Activated CD4-positive, alpha-beta T cell treated with anti-CD3 and anti-CD28 coated beads, Interleukin-2, amount 10 ng/mL, durations not matched to agents 24 days and 14 days (primary cell): ENCODE results near the gene THYN1. TPM values are rescaled to one million over a fixed set of nuclear protein-coding genes. Genes with fewer than 3 reads are reported as not detected.
"Not testable (repeated sequence)": the region's sequence is repeated elsewhere in the genome, so short reads cannot be mapped to it uniquely, and the experiment has no call there.

Experiments
- DNase-seq: peaks from one replicate; pipeline ENCODE4 v3.0.0; 2022
- H3K27ac Mint-ChIP-seq: one replicate; pipeline ENCODE4 v1.8.0; 2022; ENCODE audit warnings: mild to moderate bottlenecking, mixed read lengths
- H3K27me3 Mint-ChIP-seq: one replicate; pipeline ENCODE4 v1.8.0; 2022; ENCODE audit warnings: mixed read lengths
- H3K36me3 Mint-ChIP-seq: one replicate; pipeline ENCODE4 v1.8.0; 2022; ENCODE audit warnings: low read depth, mild to moderate bottlenecking, mixed read lengths
- H3K4me1 Mint-ChIP-seq: one replicate; pipeline ENCODE4 v1.8.0; 2021; ENCODE audit warnings: mixed read lengths
- H3K4me3 Mint-ChIP-seq: one replicate; pipeline ENCODE4 v1.8.0; 2022; ENCODE audit warnings: mild to moderate bottlenecking, moderate library complexity, mixed read lengths
- H3K9me3 Mint-ChIP-seq: one replicate; pipeline ENCODE4 v1.8.0; 2021; ENCODE audit warnings: mixed read lengths
- intact Hi-C: fragments of 100-400 bp; cut with micrococcal nuclease; formaldehyde crosslinking; loops from one replicate; pipeline ENCODE4 v1.15.1; 2023
- total RNA-seq: library from RNA; stranded (reverse); gene quantifications from 2 replicates; pipeline ENCODE4 v1.2.3, GENCODE V29; 2022

The THYN1 gene
- total RNA-seq: 61.6 and 69.1 TPM in 2 replicates

- Mint-ChIP-seq H3K4me3 (peak within 1 kb of the TSS; percentile 94), H3K9me3 (no peaks in the 10 kb centered on the region), H3K36me3 (peaks cover 14% of the 10 kb centered on the region), H3K4me1 (peaks cover 29% of the 10 kb centered on the region), H3K27me3 (no peaks in the 10 kb centered on the region), H3K27ac (peak within 1 kb of the TSS; percentile 88)
- DNase-seq: peak; percentile 98
- intact Hi-C loops: loop anchor here (1.0 kb wide), 3 partner anchors 22 to 78 kb away; partner anchors contain the start of genes GLB1L2 and VPS26B
Measured at GRCh38 chr11:134253188-134253993, at the start of gene THYN1, which contains the start of gene ACAD8. Gene THYN1 (minus strand): TSS chr11:134253352. CDS start chr11:134252882, 470 bp downstream. Gene ACAD8 (plus strand): TSS chr11:134253568. CDS start chr11:134253601, 33 bp downstream.

- H3K4me3 Mint-ChIP-seq: no peak overlapping the region
- no peaks in the 10 kb centered on the region for H3K27me3 Mint-ChIP-seq
- H3K36me3 Mint-ChIP-seq: peaks cover 16% of the 10 kb centered on the region
- no peaks in the 10 kb centered on the region for H3K9me3 Mint-ChIP-seq
- intact Hi-C loops: no loop called here
- H3K4me1 Mint-ChIP-seq: no peaks in the 10 kb centered on the region
- H3K27ac Mint-ChIP-seq: no peak overlapping the region
- no peak for DNase-seq
Measured at GRCh38 chr11:134294664-134295063, 41.5 kb upstream of the THYN1 start.

DNA sequence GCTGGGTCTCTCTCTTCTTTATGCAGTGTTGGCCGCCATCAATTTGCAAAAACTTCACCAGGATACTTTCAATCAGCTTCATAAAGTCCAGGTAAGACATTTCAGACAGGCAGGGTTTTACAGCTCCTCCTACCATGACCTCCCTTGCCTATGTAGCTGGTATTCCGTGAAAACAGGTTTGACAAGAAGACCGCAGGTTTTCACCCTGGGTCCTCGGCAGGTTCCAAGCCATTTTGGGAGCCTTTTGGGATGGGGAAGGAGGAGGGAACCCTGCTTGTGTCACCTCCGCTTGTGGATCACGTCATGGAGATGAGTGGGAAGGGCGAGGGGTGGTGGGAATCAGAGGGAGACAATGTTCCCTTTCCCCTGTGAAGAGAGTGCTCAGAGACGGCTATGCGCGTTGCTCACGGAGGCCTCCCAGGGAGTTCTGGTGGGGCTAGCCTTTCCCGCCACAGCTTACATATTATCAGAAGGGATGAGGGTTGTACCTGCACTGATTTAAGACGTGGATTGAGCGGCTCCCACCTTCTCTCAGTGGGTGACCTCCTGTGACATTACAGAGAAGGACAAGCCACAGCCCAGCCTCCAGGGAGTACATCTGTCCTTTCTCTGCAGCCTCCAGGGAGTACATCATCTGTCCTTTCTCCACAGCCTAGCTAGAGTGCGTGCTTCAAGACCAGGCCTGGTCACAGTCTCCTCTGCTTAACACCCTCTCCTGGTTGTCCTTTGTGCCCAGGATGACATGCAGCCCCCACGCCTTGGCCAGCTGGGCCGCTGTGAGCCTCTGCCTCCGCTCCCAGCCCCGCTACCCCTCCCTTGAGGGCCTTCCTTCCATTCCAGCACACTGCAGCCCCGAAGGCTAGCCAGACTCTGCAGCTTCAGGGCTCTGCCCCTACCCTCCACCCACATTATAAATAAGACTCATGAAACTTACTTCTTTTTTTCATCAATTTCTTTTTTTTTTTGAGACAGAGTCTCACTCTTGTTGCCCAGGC lies 40.3 kb upstream of the THYN1 start:
- H3K27ac Mint-ChIP-seq: no peak overlapping the region
- no peaks in the 10 kb centered on the region for H3K4me1 Mint-ChIP-seq
- peaks cover 15% of the 10 kb centered on the region for H3K36me3 Mint-ChIP-seq
- intact Hi-C loops: no loop called here
- H3K27me3 Mint-ChIP-seq: no peaks in the 10 kb centered on the region
- DNase-seq: no peak
- no peak overlapping the region for H3K4me3 Mint-ChIP-seq
- H3K9me3 Mint-ChIP-seq: no peaks in the 10 kb centered on the region

- Mint-ChIP-seq H3K36me3 (peaks cover 15% of the 10 kb centered on the region), H3K4me3 (no peak overlapping the region), H3K27me3 (no peaks in the 10 kb centered on the region)
Measured at GRCh38 chr11:134292661-134293060, 39.5 kb upstream of the THYN1 start.

GRCh38 chr11:134291196-134291595 lies 38.0 kb upstream of the THYN1 start:
- no peaks in the 10 kb centered on the region for H3K9me3 Mint-ChIP-seq
- peaks cover 15% of the 10 kb centered on the region for H3K36me3 Mint-ChIP-seq
- no peaks in the 10 kb centered on the region for H3K27me3 Mint-ChIP-seq
- no peak overlapping the region for H3K4me3 Mint-ChIP-seq
- H3K4me1 Mint-ChIP-seq: no peaks in the 10 kb centered on the region
- intact Hi-C loops: no loop called here
- no peak overlapping the region for H3K27ac Mint-ChIP-seq
- no peak for DNase-seq

More at GRCh38 chr11:134292661-134293060, 39.5 kb upstream of the THYN1 start:
- intact Hi-C loops: no loop called here
- Mint-ChIP-seq H3K9me3 (no peaks in the 10 kb centered on the region), H3K4me1 (no peaks in the 10 kb centered on the region), H3K27ac (no peak overlapping the region)
- peak; percentile 41 for DNase-seq

DNA sequence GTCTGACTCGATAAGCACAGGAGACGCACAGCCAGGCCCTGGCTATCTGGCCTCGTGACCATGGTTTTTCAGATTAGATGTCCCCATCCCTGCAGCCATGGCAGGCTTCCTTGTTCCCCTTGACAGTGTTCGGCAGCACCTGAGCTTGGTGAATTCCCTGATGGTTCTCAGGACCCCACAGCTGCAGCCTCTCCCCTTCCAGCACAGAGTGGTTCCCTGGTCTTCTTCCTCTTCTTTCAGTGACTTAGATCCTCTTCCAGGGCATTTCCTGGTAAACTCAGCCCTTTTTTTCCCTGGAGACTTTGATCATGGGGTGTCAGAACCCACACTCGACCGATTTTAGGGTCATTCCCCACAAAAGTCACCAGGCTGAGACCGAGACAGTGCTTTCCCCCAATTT lies 37.5 kb upstream of the THYN1 start:
- H3K4me1 Mint-ChIP-seq: no peaks in the 10 kb centered on the region
- intact Hi-C loops: no loop called here

GRCh38 chr11:134289789-134290188 lies 36.6 kb upstream of the THYN1 start:
- no peak overlapping the region for H3K27ac Mint-ChIP-seq
- H3K27me3 Mint-ChIP-seq: no peaks in the 10 kb centered on the region
- H3K9me3 Mint-ChIP-seq: no peaks in the 10 kb centered on the region
- intact Hi-C loops: no loop called here
- H3K36me3 Mint-ChIP-seq: peaks cover 13% of the 10 kb centered on the region
- DNase-seq: peak; percentile 27
- H3K4me1 Mint-ChIP-seq: no peaks in the 10 kb centered on the region
- no peak overlapping the region for H3K4me3 Mint-ChIP-seq

More for the DNA sequence above, 37.5 kb upstream of the THYN1 start:
- peak; percentile 34 for DNase-seq
- H3K9me3 Mint-ChIP-seq: no peaks in the 10 kb centered on the region
- peaks cover 15% of the 10 kb centered on the region for H3K36me3 Mint-ChIP-seq
- H3K27ac Mint-ChIP-seq: no peak overlapping the region
- H3K4me3 Mint-ChIP-seq: no peak overlapping the region
- no peaks in the 10 kb centered on the region for H3K27me3 Mint-ChIP-seq

DNA sequence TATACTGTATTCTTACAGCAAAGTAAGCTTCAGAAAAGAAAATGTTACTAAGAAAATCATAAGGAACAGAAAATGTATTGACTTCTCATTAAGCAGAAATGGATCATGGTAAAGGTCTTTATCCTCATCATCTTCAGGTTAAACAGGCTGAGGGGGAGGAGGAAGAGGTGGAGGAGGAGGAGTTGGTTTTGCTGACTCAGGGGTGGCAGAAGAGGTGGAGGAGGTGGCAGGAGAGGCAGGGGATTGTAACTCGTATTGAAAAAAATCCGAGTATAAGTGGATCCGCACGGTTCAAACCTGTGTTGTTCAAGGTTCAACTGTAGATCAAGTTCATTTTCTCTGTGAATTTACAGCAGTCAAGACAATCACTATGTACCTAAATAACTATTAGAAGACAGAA lies 36.0 kb upstream of the THYN1 start:
- no peak overlapping the region for H3K27ac Mint-ChIP-seq
- peak; percentile 37 for DNase-seq
- H3K36me3 Mint-ChIP-seq: peaks cover 10% of the 10 kb centered on the region
- H3K27me3 Mint-ChIP-seq: no peaks in the 10 kb centered on the region
- no peaks in the 10 kb centered on the region for H3K9me3 Mint-ChIP-seq
- intact Hi-C loops: no loop called here
- H3K4me3 Mint-ChIP-seq: no peak overlapping the region
- no peaks in the 10 kb centered on the region for H3K4me1 Mint-ChIP-seq

- Mint-ChIP-seq H3K4me1 (no peaks in the 10 kb centered on the region), H3K27ac (no peak overlapping the region), H3K27me3 (no peaks in the 10 kb centered on the region), H3K9me3 (no peaks in the 10 kb centered on the region), H3K36me3 (peaks cover 13% of the 10 kb centered on the region), H3K4me3 (no peak overlapping the region)
- no peak for DNase-seq
- intact Hi-C loops: no loop called here
Measured at GRCh38 chr11:134288486-134288885, 35.3 kb upstream of the THYN1 start.

GRCh38 chr11:134287561-134287960 lies 34.4 kb upstream of the THYN1 start:
- Mint-ChIP-seq H3K4me1 (no peaks in the 10 kb centered on the region), H3K4me3 (no peak overlapping the region), H3K27me3 (no peaks in the 10 kb centered on the region), H3K27ac (no peak overlapping the region), H3K9me3 (no peaks in the 10 kb centered on the region), H3K36me3 (peaks cover 13% of the 10 kb centered on the region)
- no peak for DNase-seq
- intact Hi-C loops: no loop called here

DNA sequence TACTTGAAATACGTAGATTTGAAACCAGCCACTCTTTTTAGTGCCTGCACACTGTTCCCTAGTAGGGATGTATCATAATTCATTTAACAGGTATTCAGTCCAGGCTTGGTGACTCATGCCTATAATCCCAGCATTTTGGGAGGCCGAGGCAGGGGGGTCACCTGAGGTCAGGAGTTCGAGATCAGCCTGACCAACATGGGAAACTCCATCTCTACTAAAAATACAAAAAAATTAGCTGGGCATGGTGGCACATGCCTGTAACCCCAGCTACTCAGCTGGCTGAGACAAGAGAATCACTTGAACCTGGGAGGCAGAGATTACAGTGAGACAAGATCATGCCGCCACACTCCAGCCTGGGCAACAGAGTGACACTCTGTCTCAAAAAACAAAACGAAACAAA lies 31.2 kb upstream of the THYN1 start:
- H3K36me3 Mint-ChIP-seq, H3K4me3 Mint-ChIP-seq, H3K27me3 Mint-ChIP-seq, H3K27ac Mint-ChIP-seq, H3K4me1 Mint-ChIP-seq, intact Hi-C loops, H3K9me3 Mint-ChIP-seq: not testable (repeated sequence)
- peak; percentile 41 for DNase-seq

DNA sequence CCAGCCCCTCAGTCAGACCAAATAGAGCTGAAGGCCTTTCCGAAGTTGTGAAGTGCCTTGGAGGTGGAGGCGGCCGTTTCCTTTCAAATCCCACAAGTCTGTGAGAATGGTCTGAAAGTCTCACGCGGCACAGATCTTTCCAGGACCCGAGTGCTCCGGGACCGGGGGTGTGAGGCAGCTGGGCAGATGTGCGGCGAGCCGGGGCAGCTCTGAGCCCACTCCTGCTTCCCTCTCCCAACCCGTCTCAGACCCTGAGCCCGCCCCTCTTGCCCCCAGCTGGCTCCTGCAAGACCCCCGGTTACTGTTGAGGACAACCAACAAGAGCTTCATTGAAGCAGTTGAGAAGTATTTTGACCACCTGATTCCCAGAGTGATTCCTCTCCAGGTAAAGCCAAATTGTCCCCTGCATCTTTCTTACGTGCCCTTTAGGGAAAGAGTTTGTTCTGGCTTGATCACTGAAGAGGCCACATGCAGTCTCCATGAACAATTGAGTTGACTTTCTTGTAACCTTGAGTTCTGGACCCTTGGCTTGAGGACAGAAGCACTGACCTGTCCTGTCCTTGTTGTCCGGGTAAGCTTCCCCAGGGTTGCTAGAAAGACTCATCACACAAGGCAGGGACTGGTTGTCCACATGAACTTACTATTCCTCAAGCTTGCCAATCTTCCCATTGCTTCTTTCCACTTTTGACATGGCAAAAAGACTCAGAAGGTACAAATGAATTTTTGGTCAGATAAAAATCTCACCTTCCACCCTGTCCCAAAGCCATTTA lies 30.5 kb upstream of the THYN1 start:
- H3K27ac Mint-ChIP-seq: no peak overlapping the region
- no peaks in the 10 kb centered on the region for H3K27me3 Mint-ChIP-seq
- peak; percentile 48 for DNase-seq
- H3K36me3 Mint-ChIP-seq: peaks cover 10% of the 10 kb centered on the region
- H3K4me1 Mint-ChIP-seq: peaks cover 5% of the 10 kb centered on the region
- intact Hi-C loops: no loop called here
- no peak overlapping the region for H3K4me3 Mint-ChIP-seq
- H3K9me3 Mint-ChIP-seq: peaks cover under 1% of the 10 kb centered on the region
